ENCODE data around the gene EARS2. TPM values are rescaled to one million over a fixed set of nuclear protein-coding genes. Genes with fewer than 3 reads are reported as not detected.
"Not testable (repeated sequence)": the region's sequence is repeated elsewhere in the genome, so short reads cannot be mapped to it uniquely, and the experiment has no call there.

The EARS2 gene
- polyA plus RNA-seq, 2 donors, result 12.1 to 12.8 TPM

DNA sequence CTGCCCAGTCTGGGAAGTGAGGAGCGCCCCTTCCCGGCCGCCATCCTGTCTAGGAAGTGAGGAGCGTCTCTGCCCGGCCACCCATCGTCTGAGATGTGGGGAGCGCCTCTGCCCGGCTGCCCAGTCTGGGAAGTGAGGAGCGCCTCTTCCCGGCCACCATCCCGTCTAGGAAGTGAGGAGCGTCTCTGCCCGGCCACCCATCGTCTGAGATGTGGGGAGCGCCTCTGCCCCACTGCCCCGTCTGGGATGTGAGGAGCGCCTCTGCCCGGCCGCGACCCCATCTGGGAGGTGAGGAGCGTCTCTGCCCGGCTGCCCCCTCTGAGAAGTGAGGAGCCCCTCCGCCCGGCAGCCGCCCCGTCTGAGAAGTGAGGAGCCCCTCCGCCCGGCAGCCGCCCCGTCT is 26.1 kb upstream of the EARS2 start:
- not testable (repeated sequence) for H3K4me3 ChIP-seq (ENCODE audit: low read depth in 1 of 2, low read length in 2 of 2); H3K27ac ChIP-seq (ENCODE audit: low read depth in 2 of 2, low read length in 1 of 2); H3K9me3 ChIP-seq (ENCODE audit: control insufficient read depth in 2 of 2, insufficient read depth in 1 of 2, low read depth in 1 of 2, low read length in 1 of 2); H3K27me3 ChIP-seq (ENCODE audit: control insufficient read depth in 1 of 2, insufficient read depth in 2 of 2, low read length in 2 of 2); H3K4me1 ChIP-seq (ENCODE audit: control insufficient read depth in 2 of 2, insufficient read depth in 2 of 2, low read length in 1 of 2)
- peaks cover 14 to 26% of the 10 kb centered on the region in 2 donors for H3K36me3 ChIP-seq (ENCODE audit: control insufficient read depth in 2 of 2, insufficient read depth in 2 of 2, low read length in 1 of 2)
- 93% methylated on average over 20 to 30 of the region's 30 CpGs for WGBS, 2 donors

DNA sequence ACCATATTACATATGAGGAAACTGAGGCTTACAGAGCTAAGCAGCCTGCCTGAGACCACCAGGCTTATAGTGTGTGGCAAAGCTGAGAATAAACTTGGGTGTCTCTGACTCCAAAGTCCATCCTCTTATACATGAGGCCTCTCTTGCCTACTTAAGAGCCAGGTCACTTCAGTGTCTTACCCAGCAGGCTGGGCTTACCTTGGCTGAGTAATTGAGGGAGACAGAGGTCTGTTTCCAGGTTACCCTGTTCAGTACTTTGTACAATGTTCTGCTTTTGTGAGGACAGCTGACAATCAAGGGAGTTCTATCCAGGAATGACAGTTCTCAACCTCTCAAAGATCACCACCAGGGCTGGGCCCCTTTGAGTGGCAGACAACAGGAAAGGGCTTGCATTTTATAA is 24.6 kb upstream of the EARS2 start:
- H3K27ac ChIP-seq (ENCODE audit: low read depth in 2 of 2, low read length in 1 of 2), result no peak overlapping the region
- no peaks in the 10 kb centered on the region for H3K27me3 ChIP-seq (ENCODE audit: control insufficient read depth in 1 of 2, insufficient read depth in 2 of 2, low read length in 2 of 2)
- no peaks in the 10 kb centered on the region for H3K9me3 ChIP-seq (ENCODE audit: control insufficient read depth in 2 of 2, insufficient read depth in 1 of 2, low read depth in 1 of 2, low read length in 1 of 2)
- no peak overlapping the region for H3K4me3 ChIP-seq (ENCODE audit: low read depth in 1 of 2, low read length in 2 of 2)
- peaks cover 9 to 28% of the 10 kb centered on the region in 2 donors for H3K36me3 ChIP-seq (ENCODE audit: control insufficient read depth in 2 of 2, insufficient read depth in 2 of 2, low read length in 1 of 2)
- H3K4me1 ChIP-seq (ENCODE audit: control insufficient read depth in 2 of 2, insufficient read depth in 2 of 2, low read length in 1 of 2), result no peaks in the 10 kb centered on the region

DNA sequence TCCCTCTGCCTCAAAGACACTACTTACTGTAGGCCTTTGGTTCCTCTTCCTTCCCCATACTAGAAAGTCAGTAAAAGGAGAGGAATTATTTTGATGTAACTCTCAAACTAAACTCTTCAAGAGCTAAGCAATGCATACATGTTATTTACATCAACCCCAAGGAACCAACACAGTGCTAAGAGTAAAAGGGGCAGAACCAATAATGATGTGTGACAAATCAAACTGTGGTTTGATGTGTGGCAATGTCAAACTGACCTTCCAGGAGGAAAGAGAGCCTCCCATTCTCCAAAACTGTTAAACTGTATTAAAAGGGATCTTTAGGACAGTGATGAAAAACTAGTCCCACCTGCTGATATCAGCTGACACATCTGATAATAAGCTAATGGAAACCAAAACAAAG is 23.2 kb upstream of the EARS2 start:
- H3K36me3 ChIP-seq (ENCODE audit: control insufficient read depth in 2 of 2, insufficient read depth in 2 of 2, low read length in 1 of 2), result peaks cover 9 to 28% of the 10 kb centered on the region in 2 donors
- H3K27ac ChIP-seq (ENCODE audit: low read depth in 2 of 2, low read length in 1 of 2), result no peak overlapping the region
- H3K9me3 ChIP-seq (ENCODE audit: control insufficient read depth in 2 of 2, insufficient read depth in 1 of 2, low read depth in 1 of 2, low read length in 1 of 2), result no peaks in the 10 kb centered on the region
- H3K27me3 ChIP-seq (ENCODE audit: control insufficient read depth in 1 of 2, insufficient read depth in 2 of 2, low read length in 2 of 2), result no peaks in the 10 kb centered on the region
- H3K4me1 ChIP-seq (ENCODE audit: control insufficient read depth in 2 of 2, insufficient read depth in 2 of 2, low read length in 1 of 2), result no peaks in the 10 kb centered on the region
- H3K4me3 ChIP-seq (ENCODE audit: low read depth in 1 of 2, low read length in 2 of 2), result no peak overlapping the region

DNA sequence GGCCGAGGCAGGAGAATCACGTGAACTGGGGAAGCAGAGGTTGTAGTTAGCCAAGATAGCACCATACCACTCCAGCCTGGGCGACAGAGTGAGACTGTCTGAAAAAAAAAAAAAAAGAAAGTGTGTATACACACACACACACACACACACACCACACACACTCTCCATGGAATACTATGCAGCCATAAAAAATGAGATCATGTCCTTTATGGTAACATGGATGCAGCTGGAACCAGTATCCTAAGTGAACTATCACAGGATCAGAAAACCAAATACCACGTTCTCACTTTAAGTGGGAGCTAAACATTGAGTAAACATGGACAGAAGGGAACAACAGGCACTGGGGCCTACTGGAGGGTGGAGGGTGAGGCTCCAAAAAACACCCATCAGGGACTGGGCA is 22.2 kb upstream of the EARS2 start:
- Histone ChIP-seq H3K4me3 (ENCODE audit: low read depth in 1 of 2, low read length in 2 of 2) (no peak overlapping the region), H3K36me3 (ENCODE audit: control insufficient read depth in 2 of 2, insufficient read depth in 2 of 2, low read length in 1 of 2) (peaks cover 2 to 20% of the 10 kb centered on the region in 2 donors), H3K9me3 (ENCODE audit: control insufficient read depth in 2 of 2, insufficient read depth in 1 of 2, low read depth in 1 of 2, low read length in 1 of 2) (no peaks in the 10 kb centered on the region), H3K27ac (ENCODE audit: low read depth in 2 of 2, low read length in 1 of 2) (no peak overlapping the region), H3K27me3 (ENCODE audit: control insufficient read depth in 1 of 2, insufficient read depth in 2 of 2, low read length in 2 of 2) (no peaks in the 10 kb centered on the region), H3K4me1 (ENCODE audit: control insufficient read depth in 2 of 2, insufficient read depth in 2 of 2, low read length in 1 of 2) (no peaks in the 10 kb centered on the region)
- 99% methylated on average over 4 of the region's 4 CpGs for WGBS, 2 donors

DNA sequence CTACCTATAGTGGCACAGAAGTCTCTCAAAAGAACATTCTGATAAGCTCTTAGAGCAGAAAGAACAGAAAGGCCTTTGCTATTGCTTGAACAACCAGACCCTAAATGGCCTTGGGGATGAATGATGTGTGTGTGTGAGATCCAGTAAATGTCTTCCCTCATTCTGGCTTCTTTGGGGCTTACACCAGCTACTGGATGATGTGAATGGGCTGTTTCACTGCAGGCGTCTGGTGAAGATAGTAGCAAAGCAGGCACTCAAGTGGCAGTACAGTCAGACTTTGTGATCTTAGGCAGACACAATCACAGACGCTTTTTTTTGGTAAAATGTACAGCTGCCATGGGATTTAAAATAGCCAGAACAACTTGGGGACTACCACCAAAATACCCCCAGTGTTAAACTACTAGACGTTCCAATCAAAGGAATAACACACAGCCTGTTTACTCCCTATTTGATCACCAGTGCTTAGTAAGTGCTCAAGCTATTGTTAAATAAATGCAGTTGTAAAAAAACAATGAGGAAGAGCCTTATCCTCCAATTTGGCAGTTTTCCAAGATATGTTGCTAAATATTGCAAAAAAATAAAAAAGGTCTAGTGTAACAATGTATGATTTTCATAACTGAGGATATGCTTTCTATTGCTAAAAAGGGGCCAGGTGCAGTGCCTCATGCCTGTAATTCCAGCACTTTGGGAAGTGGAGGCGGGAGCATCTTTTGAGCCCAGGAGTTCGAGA is 21.1 kb upstream of the EARS2 start:
- Histone ChIP-seq H3K36me3 (ENCODE audit: control insufficient read depth in 2 of 2, insufficient read depth in 2 of 2, low read length in 1 of 2) (peaks cover 7 to 20% of the 10 kb centered on the region in 2 donors), H3K27ac (ENCODE audit: low read depth in 2 of 2, low read length in 1 of 2) (no peak overlapping the region), H3K4me3 (ENCODE audit: low read depth in 1 of 2, low read length in 2 of 2) (no peak overlapping the region), H3K4me1 (ENCODE audit: control insufficient read depth in 2 of 2, insufficient read depth in 2 of 2, low read length in 1 of 2) (no peaks in the 10 kb centered on the region), H3K27me3 (ENCODE audit: control insufficient read depth in 1 of 2, insufficient read depth in 2 of 2, low read length in 2 of 2) (no peaks in the 10 kb centered on the region), H3K9me3 (ENCODE audit: control insufficient read depth in 2 of 2, insufficient read depth in 1 of 2, low read depth in 1 of 2, low read length in 1 of 2) (no peaks in the 10 kb centered on the region)
- WGBS, 2 donors, result 74% methylated on average over 5 of the region's 5 CpGs

DNA sequence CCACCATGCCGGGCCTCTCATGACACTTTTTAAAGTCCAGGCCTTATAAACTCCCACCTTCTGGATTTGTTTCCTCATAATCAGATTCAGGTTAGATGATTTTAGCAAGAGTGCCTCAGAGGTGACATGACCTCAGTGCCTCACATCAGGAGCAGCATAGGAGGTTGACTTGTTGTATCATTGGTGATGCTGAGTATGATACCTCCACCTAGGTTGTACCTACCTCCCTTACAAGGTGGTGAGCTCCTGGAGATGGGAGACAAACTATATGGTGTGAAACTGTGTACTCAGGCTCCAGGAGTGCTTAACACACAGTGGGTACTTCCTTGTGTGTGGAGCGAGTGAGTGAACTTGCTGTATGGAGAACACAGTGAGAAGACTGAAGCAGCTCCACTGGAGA is 20.3 kb upstream of the EARS2 start:
- WGBS, 2 donors, result 85 to 89% methylated on average over 2 of the region's 2 CpGs
- Histone ChIP-seq H3K4me1 (ENCODE audit: control insufficient read depth in 2 of 2, insufficient read depth in 2 of 2, low read length in 1 of 2) (no peaks in the 10 kb centered on the region), H3K27me3 (ENCODE audit: control insufficient read depth in 1 of 2, insufficient read depth in 2 of 2, low read length in 2 of 2) (no peaks in the 10 kb centered on the region), H3K9me3 (ENCODE audit: control insufficient read depth in 2 of 2, insufficient read depth in 1 of 2, low read depth in 1 of 2, low read length in 1 of 2) (no peaks in the 10 kb centered on the region), H3K27ac (ENCODE audit: low read depth in 2 of 2, low read length in 1 of 2) (no peak overlapping the region), H3K36me3 (ENCODE audit: control insufficient read depth in 2 of 2, insufficient read depth in 2 of 2, low read length in 1 of 2) (peaks cover 8 to 24% of the 10 kb centered on the region in 2 donors), H3K4me3 (ENCODE audit: low read depth in 1 of 2, low read length in 2 of 2) (no peak overlapping the region)

DNA sequence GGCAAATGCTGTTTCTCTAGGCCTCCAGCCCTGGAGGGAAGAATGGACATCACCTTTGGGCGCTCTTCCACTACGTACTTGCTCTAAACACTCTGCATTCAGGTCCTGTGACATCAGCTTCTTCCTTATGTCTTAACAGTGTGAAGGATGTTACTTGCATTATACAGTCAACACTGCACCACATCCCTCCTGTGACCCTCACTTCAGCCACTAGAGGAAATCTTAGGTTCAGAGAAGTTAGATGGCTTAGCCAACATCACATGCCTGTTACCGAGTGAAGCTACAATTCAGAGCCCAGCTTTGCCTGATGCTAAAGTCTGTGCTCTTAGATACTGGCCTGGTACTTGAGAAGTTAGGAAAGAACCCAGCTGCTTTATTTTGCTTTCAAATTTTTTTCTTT is 18.7 kb upstream of the EARS2 start:
- Histone ChIP-seq H3K9me3 (ENCODE audit: control insufficient read depth in 2 of 2, insufficient read depth in 1 of 2, low read depth in 1 of 2, low read length in 1 of 2) (no peaks in the 10 kb centered on the region), H3K4me3 (ENCODE audit: low read depth in 1 of 2, low read length in 2 of 2) (no peak overlapping the region), H3K4me1 (ENCODE audit: control insufficient read depth in 2 of 2, insufficient read depth in 2 of 2, low read length in 1 of 2) (no peaks in the 10 kb centered on the region), H3K36me3 (ENCODE audit: control insufficient read depth in 2 of 2, insufficient read depth in 2 of 2, low read length in 1 of 2) (peaks cover 11 to 33% of the 10 kb centered on the region in 2 donors), H3K27me3 (ENCODE audit: control insufficient read depth in 1 of 2, insufficient read depth in 2 of 2, low read length in 2 of 2) (no peaks in the 10 kb centered on the region), H3K27ac (ENCODE audit: low read depth in 2 of 2, low read length in 1 of 2) (no peak overlapping the region)
- WGBS, 2 donors, result 83 to 89% methylated on average over 3 of the region's 3 CpGs

DNA sequence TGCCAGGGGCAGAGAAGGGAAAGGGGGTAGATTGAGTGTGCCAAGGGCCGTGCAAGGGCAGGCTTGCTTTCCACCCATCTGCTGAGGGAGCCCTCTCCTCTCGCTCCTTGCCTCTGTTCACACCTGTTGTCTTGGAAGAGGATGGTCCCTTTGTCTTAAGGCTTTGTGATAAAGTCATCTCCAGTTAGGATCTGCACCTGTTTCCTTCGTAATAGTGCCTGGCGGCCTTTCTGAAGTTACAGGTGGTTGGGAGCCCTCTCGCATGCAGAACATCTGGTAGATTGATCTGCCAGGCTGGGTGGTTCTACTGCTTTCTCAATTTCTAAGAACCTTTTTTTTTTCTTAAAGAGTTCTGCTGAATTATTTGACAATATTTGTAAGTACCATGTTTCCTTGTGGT is 16.7 kb upstream of the EARS2 start:
- H3K27me3 ChIP-seq (ENCODE audit: control insufficient read depth in 1 of 2, insufficient read depth in 2 of 2, low read length in 2 of 2), result no peaks in the 10 kb centered on the region
- H3K36me3 ChIP-seq (ENCODE audit: control insufficient read depth in 2 of 2, insufficient read depth in 2 of 2, low read length in 1 of 2), result peaks cover 18 to 32% of the 10 kb centered on the region in 2 donors
- no peaks in the 10 kb centered on the region for H3K9me3 ChIP-seq (ENCODE audit: control insufficient read depth in 2 of 2, insufficient read depth in 1 of 2, low read depth in 1 of 2, low read length in 1 of 2)
- WGBS, 2 donors, result 66 to 84% methylated on average over 5 of the region's 5 CpGs
- no peak overlapping the region for H3K4me3 ChIP-seq (ENCODE audit: low read depth in 1 of 2, low read length in 2 of 2)
- no peaks in the 10 kb centered on the region for H3K4me1 ChIP-seq (ENCODE audit: control insufficient read depth in 2 of 2, insufficient read depth in 2 of 2, low read length in 1 of 2)
- no peak overlapping the region for H3K27ac ChIP-seq (ENCODE audit: low read depth in 2 of 2, low read length in 1 of 2)

DNA sequence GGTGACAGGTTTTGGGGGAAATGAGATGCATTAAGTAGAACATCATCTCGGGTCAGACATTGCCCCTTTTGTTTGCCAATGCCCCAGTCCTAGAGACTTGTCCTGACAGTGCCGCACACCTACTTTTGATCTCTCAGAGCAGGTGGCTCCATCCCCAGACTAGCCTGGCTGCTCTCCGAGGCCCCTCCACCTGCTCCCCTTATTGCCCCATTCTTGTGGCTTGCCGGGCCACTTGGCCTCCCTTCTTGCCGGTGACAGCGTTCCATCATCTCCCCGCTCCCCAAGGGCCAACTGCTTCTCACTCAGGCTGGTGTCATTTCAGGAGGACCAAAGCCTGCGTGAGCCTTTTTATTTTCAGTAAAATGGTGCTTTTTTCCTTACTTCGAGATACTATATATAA is 15.2 kb upstream of the EARS2 start:
- Histone ChIP-seq H3K9me3 (ENCODE audit: control insufficient read depth in 2 of 2, insufficient read depth in 1 of 2, low read depth in 1 of 2, low read length in 1 of 2) (no peaks in the 10 kb centered on the region), H3K4me1 (ENCODE audit: control insufficient read depth in 2 of 2, insufficient read depth in 2 of 2, low read length in 1 of 2) (no peaks in the 10 kb centered on the region), H3K36me3 (ENCODE audit: control insufficient read depth in 2 of 2, insufficient read depth in 2 of 2, low read length in 1 of 2) (peaks cover 19 to 30% of the 10 kb centered on the region in 2 donors), H3K27me3 (ENCODE audit: control insufficient read depth in 1 of 2, insufficient read depth in 2 of 2, low read length in 2 of 2) (no peaks in the 10 kb centered on the region), H3K4me3 (ENCODE audit: low read depth in 1 of 2, low read length in 2 of 2) (no peak overlapping the region), H3K27ac (ENCODE audit: low read depth in 2 of 2, low read length in 1 of 2) (no peak overlapping the region)
- WGBS, 2 donors, result 90 to 92% methylated on average over 9 of the region's 9 CpGs

DNA sequence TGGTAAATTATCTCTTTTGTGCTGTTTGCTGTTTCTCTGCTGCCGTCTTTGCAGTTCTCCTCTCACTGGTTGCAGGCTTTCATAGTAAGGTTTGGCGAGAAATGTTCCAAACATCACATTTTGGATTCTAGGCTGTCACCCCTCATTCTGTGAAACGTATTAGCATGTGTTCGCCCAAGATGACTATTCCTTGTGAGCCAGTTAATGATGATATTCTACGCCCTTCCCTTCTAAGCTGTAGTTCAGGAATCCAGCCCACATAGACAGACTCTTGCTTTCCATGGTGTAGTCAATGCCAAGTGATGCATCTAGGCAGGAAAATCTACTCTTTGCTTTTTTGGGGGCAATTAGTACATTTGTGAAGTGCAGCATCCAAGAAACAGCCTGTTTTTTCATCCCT is 14.7 kb upstream of the EARS2 start:
- no peaks in the 10 kb centered on the region for H3K9me3 ChIP-seq (ENCODE audit: control insufficient read depth in 2 of 2, insufficient read depth in 1 of 2, low read depth in 1 of 2, low read length in 1 of 2)
- no peak overlapping the region for H3K4me3 ChIP-seq (ENCODE audit: low read depth in 1 of 2, low read length in 2 of 2)
- WGBS, 2 donors, result 95 to 97% methylated on average over 5 of the region's 5 CpGs
- peaks cover 24 to 29% of the 10 kb centered on the region in 2 donors for H3K36me3 ChIP-seq (ENCODE audit: control insufficient read depth in 2 of 2, insufficient read depth in 2 of 2, low read length in 1 of 2)
- H3K27me3 ChIP-seq (ENCODE audit: control insufficient read depth in 1 of 2, insufficient read depth in 2 of 2, low read length in 2 of 2), result no peaks in the 10 kb centered on the region
- no peaks in the 10 kb centered on the region for H3K4me1 ChIP-seq (ENCODE audit: control insufficient read depth in 2 of 2, insufficient read depth in 2 of 2, low read length in 1 of 2)
- no peak overlapping the region for H3K27ac ChIP-seq (ENCODE audit: low read depth in 2 of 2, low read length in 1 of 2)

Measured in esophagus (tissue), 2 donors.